ENCODE measurements around the gene ZBTB11. TPM values are rescaled to one million over a fixed set of nuclear protein-coding genes. Genes with fewer than 3 reads are reported as not detected.

The ZBTB11 gene
- total and polyA plus RNA-seq, 9 of the 15 experiments (the other 6 are each of a cell fraction or from before 2014, with no cell fraction given): 6.2 to 31.9 (median 21.4) TPM

- TF ChIP-seq ZBTB9 (CRISPR knock-in tag; IDR thresholded peaks at IDR 0.05) (peak; percentile 100), ZNF449 (CRISPR knock-in tag; IDR thresholded peaks at IDR 0.05) (peak; percentile 98), PTTG1 (tag; IDR thresholded peaks at IDR 0.05; ENCODE audit: low read depth) (peak; percentile 99), HMG20A (CRISPR knock-in tag; conservative IDR thresholded peaks at IDR 0.05) (peak; percentile 98), TEAD1 (CRISPR knock-in tag; IDR thresholded peaks at IDR 0.05) (peak in 1 of 2 experiments; percentile 100; a peak in 2 of 4 replicates), ZNF778 (CRISPR knock-in tag; IDR thresholded peaks at IDR 0.05) (0 out of 2 replicates have a peak, but pooled peaks have one; percentile 36), ZNF766 (CRISPR knock-in tag; conservative IDR thresholded peaks at IDR 0.05) (peak; percentile 98), TCF15 (CRISPR knock-in tag; IDR thresholded peaks at IDR 0.05) (peak; percentile 99), TAF7 (tag; IDR thresholded peaks at IDR 0.05) (peak; percentile 97), TBL1XR1 (IDR thresholded peaks at IDR 0.05; ENCODE audit: low read length in 2 of 2) (peak in 1 of 2 experiments; percentile 36; a peak in 1 of 4 replicates), ELF4 (CRISPR knock-in tag; IDR thresholded peaks at IDR 0.05) (peak; percentile 99), EP300 (IDR thresholded peaks at IDR 0.05; ENCODE audit: low read length) (peak; percentile 82), RNF2 (IDR thresholded peaks at IDR 0.05) (peak; percentile 78; the same call in 1 of the 2 replicates), TSHZ1 (CRISPR knock-in tag; IDR thresholded peaks at IDR 0.05) (peak; percentile 100), PML (IDR thresholded peaks at IDR 0.05; ENCODE audit: low read length) (peak; percentile 60; the same call in 1 of the 2 replicates), ETV1 (tag; conservative IDR thresholded peaks at IDR 0.05; ENCODE audit: low read depth) (peak; percentile 83), ZNF644 (tag; IDR thresholded peaks at IDR 0.05; ENCODE audit: low read depth) (peak; percentile 99), GTF2E2 (tag; IDR thresholded peaks at IDR 0.05) (peak; percentile 97), ZNF655 (CRISPR knock-in tag; IDR thresholded peaks at IDR 0.05) (peak; percentile 95), KDM1A (IDR thresholded peaks at IDR 0.05) (peak in 1 of 2 experiments; percentile 44; a peak in 2 of 4 replicates), NFRKB (IDR thresholded peaks at IDR 0.05; ENCODE audit: low read depth) (peak; percentile 73; the same call in 1 of the 2 replicates)
Measured at GRCh38 chr3:101641397-101642115, 35.4 kb downstream of the ZBTB11 start (continued).

All from K562 (cell line).